ENCODE results near the gene PPEF2.
A peak's percentile ranks its signal among the peaks of the same experiment; 100 is the strongest.
"Not testable (repeated sequence)": the region's sequence is repeated elsewhere in the genome, so short reads cannot be mapped to it uniquely, and the experiment has no call there.

PPEF2 gene

DNA sequence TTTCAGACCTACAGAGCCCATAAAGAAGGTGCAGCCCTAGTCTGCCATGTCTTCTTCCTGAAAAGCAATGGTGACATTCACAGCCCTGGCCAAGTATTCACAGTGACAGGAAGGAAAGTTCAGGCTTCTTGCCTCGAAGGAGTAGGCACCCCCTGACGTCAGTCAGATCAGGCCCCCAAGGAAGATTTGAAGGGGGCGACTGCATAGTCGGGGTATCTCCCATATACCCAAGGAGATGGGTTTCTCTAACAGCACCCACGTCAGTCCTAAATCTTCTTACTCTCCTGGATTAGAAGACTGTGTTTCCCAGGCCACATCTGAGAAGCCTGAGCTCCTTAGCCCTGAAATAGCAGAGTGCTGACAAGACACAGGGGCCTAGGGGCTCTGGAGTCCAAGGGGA is at the start of gene PPEF2:
TSS of gene PPEF2 (minus strand) at position 101 of the 400 bp plus-strand sequence. CDS start 6,127 bp downstream, outside the sequence.
- no peak for DNase-seq (ENCODE audit: low read depth in 1 of 2, low spot score in 1 of 2)

DNA sequence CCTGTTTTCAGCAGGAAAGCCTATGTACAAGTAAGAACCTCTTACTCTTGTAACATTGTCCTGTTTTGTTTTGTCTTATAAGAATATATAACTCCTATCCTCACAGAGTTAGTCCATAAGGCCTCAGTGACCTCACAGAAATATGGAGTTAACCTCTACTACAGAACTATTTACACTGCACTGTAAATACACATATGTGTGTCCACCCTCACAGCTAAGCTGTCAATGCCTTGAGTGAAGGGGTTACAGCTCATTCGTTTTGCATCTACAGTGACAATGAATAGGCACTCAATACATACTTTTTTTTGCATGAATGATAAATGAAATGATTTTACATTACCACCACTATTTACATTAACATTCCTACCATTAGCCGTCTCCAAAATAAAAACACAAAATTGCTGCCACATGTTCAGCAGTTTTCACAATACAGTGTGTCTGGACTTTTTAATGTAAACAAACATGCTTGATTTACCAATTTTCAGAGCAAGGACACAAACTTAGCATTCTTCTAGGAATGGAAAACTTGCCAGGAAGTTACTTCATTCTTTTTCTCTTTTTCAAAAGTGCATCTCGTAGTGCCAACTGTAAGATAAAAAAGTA is 48.1 kb upstream of the PPEF2 start:
- no peak for DNase-seq (ENCODE audit: low read depth in 1 of 2, low spot score in 1 of 2)

DNA sequence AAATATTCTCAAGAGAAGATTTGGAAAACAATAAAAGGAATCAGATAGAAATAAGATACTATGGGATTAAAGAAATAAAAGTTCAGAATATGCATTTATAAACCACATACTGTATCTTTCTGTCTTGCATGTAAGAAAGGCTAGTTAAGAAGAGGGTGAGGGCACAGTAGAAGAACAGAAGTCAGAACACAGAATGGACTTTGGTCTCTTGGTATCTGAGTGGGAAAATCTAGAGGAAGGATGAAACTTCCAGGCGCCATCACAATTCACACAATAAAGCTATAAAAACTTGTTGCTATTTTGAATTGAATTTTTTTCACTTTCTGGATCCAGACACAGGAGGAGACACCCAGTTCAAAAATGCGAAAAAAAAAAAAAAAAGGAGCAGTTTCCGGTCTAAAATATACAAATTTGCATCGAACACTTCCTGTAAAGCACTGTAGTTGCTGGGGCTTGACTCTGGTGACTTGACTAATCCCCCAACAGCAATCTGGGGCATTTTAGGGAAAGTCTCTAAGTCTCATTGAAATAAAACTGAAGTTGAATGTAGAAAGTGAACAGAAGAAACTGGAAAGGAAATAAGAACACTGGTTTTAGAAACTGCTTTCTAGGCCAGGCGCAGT is 46.7 kb upstream of the PPEF2 start:
- no peak for DNase-seq (ENCODE audit: low read depth in 1 of 2, low spot score in 1 of 2)

DNA sequence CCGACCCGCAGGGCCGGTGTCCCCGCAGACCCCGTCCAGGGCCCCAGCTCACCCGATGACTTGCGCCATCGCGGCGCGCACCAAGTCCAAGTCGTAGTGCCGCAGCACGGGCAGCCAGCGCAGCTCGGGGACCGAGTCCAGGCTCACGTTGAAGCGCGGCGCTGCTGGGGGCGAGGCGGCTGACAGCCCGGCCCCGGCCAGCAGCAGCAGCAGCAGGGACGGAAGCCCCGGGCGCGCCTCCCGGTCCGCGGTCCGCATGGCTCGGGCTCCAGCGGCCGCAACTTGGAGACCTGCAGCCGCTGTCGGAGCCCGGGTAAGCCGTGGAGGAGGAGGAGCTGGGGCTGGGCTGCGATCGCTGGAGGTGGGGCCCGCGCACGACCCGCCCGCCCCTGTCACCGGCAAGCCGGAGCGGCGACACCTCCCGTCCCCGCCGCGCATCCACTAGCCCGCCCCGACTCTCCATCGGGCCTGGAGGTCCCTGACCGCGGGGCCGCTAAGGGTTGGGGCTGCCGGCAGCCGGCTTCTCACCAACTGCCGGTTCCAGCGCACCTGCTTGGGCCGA is 38.5 kb upstream of the PPEF2 start, which contains the start of gene NAAA:
TSS of gene NAAA (minus strand) at position 322 of the 562 bp plus-strand sequence. CDS start at position 258, 64 bp downstream.
- peak; percentile 52 to 68 for DNase-seq (ENCODE audit: low read depth in 1 of 2, low spot score in 1 of 2)

DNA sequence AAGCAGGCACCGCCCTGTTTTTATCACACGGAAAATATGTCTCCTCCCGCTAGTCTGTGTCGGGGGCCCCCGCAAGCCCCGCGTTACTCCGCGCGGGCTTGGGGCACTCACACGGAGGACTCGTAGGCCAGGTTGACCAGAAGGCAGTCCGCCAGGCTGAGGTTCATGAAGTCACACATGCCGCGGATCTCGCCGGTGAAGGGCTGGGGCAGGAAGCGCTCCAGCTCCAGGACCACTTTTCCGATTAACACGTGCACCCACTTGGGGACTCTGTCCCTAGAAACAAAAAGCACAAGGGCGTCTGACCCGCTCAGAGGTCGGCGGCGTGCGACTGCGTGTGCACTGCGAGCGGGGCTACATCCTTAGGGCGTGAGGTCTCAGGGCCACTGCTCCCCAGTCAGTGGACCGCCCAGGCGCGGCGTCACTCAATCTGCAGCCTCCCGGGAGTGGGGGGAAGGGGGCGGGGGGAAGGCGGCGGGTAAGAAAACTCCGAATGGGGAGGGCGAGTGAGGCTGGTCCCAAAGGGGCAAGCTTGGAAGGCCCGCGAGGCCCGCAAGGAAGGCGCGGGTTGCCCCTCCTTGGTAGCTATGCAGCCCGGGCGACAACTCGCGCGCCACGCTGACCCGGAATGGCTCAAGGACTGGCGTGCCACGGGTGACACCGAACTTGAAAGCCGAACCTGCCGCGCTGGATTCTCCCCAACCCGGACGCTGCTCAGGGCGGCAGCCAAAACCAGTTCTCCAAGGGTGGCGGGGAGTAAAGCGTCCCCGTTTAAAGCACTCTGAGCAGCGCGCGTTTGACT is 37.8 kb upstream of the PPEF2 start:
- DNase-seq (ENCODE audit: low read depth in 1 of 2, low spot score in 1 of 2), result peak; percentile 48 to 63

- no peak for DNase-seq (ENCODE audit: low read depth in 1 of 2, low spot score in 1 of 2)
These were observed 33.4 kb upstream of the PPEF2 start for GRCh38 chr4:75935628-75936027.

DNA sequence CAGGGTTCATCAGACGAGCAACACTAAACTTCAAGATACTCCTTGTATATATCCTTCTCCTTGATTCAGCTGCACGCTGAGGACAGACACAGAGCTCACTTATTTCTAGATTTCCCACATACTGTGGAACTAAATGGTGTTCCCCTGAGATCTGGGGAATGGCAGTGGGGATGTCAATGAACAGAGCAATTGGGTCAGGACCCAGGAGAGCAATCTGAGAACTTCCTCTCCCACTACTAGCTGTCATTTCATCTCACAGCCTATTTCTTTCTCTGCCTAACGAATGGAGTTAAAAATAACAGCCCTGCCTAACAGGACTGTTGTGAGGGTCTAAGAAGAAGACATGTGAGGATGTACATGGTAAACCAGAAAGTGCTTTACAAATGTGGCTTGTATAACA is 27.9 kb upstream of the PPEF2 start:
- DNase-seq (ENCODE audit: low read depth in 1 of 2, low spot score in 1 of 2), result no peak

DNA sequence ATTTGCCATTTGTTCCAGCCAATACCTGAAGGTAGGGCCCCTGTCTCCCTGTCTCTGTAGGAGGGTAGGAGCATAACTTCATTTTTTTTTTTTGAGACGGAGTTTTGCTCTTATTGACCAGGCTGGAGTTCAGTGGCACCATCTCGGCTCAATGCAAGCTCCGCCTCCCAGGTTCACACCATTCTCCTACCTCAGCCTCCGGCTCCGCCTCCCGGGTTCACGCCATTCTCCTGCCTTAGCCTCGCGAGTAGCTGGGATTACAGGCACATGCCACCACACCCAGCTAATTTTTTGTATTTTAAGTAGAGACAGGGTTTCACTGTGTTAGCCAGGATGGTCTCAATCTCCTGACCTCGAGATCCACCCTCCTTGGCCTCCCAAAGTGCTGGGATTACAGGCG is 22.7 kb upstream of the PPEF2 start:
- DNase-seq (ENCODE audit: low read depth in 1 of 2, low spot score in 1 of 2), result not testable (repeated sequence)

- no peak for DNase-seq (ENCODE audit: low read depth in 1 of 2, low spot score in 1 of 2)
These were observed 22.1 kb upstream of the PPEF2 start for GRCh38 chr4:75924309-75924827.

DNA sequence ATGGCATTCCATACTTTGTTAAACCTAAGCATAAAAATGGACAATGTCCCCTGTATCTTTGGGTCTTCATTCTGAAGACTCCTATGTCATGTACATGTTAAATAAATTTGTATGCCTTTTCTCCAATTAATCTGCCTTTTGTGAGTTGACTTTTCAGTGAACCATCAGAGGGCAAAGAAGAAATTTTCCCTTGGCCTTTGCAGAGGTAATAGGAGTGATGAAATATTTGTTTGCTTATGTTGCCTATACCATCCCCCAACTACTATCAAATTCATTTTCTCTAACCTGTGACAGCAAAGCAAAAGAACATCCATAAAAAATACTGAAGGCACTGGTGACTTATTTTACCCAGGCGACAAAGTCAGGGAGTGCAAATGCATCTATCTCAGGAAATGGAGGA is 20.3 kb upstream of the PPEF2 start:
- no peak for DNase-seq (ENCODE audit: low read depth in 1 of 2, low spot score in 1 of 2)

- no peak for DNase-seq (ENCODE audit: low read depth in 1 of 2, low spot score in 1 of 2)
These were observed 19.7 kb upstream of the PPEF2 start for GRCh38 chr4:75921910-75922309.

- DNase-seq (ENCODE audit: low read depth in 1 of 2, low spot score in 1 of 2), result no peak
These were observed 18.1 kb upstream of the PPEF2 start for GRCh38 chr4:75920327-75920726.

DNA sequence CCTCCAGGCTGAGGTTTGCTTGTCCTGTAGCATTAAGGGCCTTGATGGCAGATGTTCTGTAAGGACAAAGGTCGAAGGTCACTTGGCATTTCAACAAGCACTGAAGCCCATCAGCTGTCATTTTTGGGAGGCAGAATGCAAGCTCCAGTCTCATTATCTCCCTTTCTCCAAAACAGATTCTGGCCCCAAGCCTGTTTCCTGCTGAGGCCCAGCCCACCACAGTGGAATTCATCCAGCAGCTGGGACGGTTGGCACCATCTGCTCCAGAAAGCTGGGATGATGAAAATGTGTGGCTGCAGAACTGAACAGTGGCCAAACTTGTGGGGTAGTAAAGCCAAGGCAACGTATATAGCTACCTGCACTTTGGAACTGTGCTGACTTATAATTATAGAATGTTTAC is 17.7 kb upstream of the PPEF2 start:
- no peak for DNase-seq (ENCODE audit: low read depth in 1 of 2, low spot score in 1 of 2)

DNA sequence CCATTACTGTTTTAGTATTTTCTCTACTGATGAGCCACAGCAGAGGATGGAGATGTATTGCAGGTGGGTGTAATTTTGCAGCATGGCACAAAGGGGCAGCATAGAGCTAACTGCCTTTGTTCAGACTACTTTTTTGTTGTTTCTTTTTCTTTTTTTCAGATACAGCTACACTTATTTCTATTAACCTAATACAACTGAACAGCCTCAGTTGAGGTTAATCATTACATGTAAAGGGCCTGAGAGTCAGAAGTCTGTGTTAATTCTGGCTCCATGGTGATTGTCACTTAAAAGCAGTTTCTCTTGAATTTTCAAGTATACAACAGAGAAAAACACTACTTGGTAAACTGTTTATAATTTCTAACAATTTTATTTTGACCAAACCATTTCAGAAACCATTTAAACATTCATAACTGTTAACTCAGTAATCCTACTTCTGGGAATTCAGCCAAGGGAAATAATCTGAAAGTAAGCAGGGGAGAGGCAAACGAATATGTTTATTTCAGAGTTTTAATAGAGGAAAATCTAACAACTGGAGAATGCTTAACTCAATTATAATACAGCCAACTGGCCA is 13.9 kb upstream of the PPEF2 start:
- no peak for DNase-seq (ENCODE audit: low read depth in 1 of 2, low spot score in 1 of 2)

DNA sequence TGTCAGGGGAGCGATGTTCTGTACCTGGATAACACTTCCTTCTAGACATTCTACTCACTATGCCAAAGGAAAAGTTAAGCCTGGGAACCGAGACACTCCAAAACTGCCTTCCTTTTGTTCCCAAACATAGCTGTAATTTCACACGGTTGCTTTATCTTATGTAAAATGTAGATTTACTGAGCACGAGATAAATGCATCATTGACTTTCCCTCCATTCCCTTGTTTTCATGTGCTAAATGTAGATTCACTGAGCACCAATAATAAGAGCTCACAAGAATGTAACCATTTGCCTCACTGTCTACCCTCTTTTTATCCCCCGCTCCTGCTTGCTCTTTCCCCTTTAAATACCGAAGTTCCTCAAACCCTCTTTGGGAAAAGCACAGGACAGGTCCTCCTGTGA is 10.7 kb upstream of the PPEF2 start:
- no peak for DNase-seq (ENCODE audit: low read depth in 1 of 2, low spot score in 1 of 2)

DNA sequence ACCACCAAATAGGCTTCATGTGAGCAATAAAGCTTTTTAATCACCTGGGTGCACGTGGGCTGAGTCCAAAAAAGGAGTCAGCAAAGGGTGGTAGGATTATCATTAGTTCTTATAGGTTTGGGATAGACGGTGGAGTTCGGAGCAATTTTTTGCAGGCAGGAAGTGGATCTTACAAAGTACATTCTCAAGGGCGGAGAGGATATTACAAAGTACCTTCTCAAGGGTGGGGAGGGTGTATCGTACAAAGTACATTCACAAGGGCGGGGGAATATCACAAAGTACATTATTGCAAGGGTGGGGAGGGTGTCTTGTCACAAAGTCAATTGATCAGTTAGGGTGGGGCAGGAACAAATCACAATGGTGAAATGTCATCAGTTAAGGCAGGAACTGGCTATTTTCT is 8.6 kb upstream of the PPEF2 start:
- not testable (repeated sequence) for DNase-seq (ENCODE audit: low read depth in 1 of 2, low spot score in 1 of 2)

DNA sequence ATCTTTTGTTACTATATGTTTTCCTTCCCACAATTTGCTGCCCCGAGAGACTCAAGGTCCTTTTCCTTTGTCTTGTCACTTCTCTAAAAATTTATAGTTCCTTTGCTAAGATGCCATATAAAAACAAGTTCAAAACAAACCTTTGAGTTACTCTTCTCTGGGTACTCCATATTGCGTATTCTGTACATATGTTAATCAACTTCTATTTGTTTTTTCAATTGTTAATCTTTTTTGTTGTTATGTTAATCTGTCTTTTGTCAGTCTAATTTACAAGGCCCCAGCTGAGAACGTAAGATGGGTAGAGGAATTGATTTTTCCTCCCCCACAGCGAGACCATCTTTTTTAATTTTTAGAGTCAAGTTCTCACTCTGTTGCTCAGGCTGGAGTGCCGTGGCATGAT is 7.2 kb upstream of the PPEF2 start:
- DNase-seq (ENCODE audit: low read depth in 1 of 2, low spot score in 1 of 2), result no peak

GRCh38 chr4:75908555-75908954 is 6.3 kb upstream of the PPEF2 start:
- DNase-seq (ENCODE audit: low read depth in 1 of 2, low spot score in 1 of 2), result no peak

DNA sequence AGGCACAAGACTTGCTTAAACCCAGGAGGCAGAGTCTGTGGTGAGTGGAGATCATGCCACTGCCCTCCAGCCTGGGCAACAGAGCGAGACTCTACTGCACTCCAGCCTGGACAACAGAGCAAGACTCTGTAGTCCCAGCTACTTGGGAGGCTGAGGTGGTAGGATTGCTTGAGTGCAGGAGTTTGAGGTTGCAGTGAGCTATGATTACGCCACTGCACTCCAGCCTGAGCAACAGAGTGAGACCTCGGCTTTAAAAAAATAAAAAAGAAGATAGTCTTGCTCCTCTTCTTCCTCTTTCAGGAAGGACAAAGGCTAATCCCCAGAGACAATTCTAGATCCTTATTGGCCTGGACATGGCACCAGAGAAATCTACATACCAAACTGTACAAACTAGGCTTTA is 5.7 kb upstream of the PPEF2 start:
- DNase-seq (ENCODE audit: low read depth in 1 of 2, low spot score in 1 of 2), result no peak

DNA sequence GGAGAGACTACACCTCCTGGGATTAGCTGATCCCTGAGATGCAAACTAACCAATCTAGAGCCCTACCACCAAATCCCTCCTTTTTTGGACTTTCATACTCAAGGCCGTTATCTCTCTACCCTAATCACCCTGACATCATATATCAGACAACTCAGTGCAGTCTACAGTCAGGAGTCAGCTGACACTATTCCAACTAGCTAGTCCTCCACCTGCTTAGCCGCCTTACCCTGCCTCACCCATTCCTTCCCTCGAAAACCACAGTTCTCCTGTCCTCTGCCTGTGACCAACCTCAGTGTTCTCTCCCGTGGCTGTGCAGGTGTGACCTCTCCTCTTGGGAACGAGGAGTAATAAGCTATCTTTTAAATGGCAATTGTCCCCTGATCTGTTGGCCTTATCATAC is 1.8 kb upstream of the PPEF2 start:
- DNase-seq (ENCODE audit: low read depth in 1 of 2, low spot score in 1 of 2), result no peak

GRCh38 chr4:75898536-75898935 is 3.7 kb downstream of the PPEF2 start:
- DNase-seq (ENCODE audit: low read depth in 1 of 2, low spot score in 1 of 2), result no peak

Measured in stimulated activated CD4-positive, alpha-beta T cell treated with anti-CD3 and anti-CD28 coated beads, Interleukin-15, amount 100 ng/mL, for 1 hour (primary cell).